Liver (tissue), 3 donors: ENCODE results near the gene CDC42BPB.

Experiments used
- EGR1 ChIP-seq, 2 donors: IDR thresholded peaks; 2 replicates each; pipeline ENCODE4 v1.6.1; 2016 to 2018; ENCODE audit warnings: antibody characterized with exemption in 2 of 2, low read depth in 2 of 2
- GABPA ChIP-seq, 2 donors: IDR thresholded peaks in 1 of 2; conservative IDR thresholded peaks in 1 of 2; 2 replicates each; pipeline ENCODE4 v1.6.1; 2016; ENCODE audit warnings: antibody characterized with exemption in 2 of 2, mild to moderate bottlenecking in 1 of 2, moderate library complexity in 1 of 2
- REST ChIP-seq: IDR thresholded peaks from 2 replicates; pipeline ENCODE4 v1.6.1; 2016; ENCODE audit warnings: antibody characterized with exemption, mild to moderate bottlenecking
- RXRA ChIP-seq, 2 donors: IDR thresholded peaks; 2 replicates each; pipeline ENCODE4 v1.6.1; 2017 to 2018; ENCODE audit warnings: antibody characterized with exemption in 2 of 2, mild to moderate bottlenecking in 1 of 2
- SP1 ChIP-seq: IDR thresholded peaks from 2 replicates; pipeline ENCODE4 v1.6.1; 2018; ENCODE audit warnings: antibody characterized with exemption, mild to moderate bottlenecking
- YY1 ChIP-seq: IDR thresholded peaks from 2 replicates; pipeline ENCODE4 v1.6.1; 2016; ENCODE audit warnings: antibody characterized with exemption, mild to moderate bottlenecking
- TF ChIP-seq, protein P1 (sequence below): fragments of 150-350 bp; IDR thresholded peaks from 2 replicates; pipeline ENCODE4 v1.5.1; 2017; ENCODE audit warnings: improper control_type of control experiment, low read depth, low read length; ENCODE audit not compliant: missing input control
- donor health status: healthy.
- donor health status: healthy.

DNA sequence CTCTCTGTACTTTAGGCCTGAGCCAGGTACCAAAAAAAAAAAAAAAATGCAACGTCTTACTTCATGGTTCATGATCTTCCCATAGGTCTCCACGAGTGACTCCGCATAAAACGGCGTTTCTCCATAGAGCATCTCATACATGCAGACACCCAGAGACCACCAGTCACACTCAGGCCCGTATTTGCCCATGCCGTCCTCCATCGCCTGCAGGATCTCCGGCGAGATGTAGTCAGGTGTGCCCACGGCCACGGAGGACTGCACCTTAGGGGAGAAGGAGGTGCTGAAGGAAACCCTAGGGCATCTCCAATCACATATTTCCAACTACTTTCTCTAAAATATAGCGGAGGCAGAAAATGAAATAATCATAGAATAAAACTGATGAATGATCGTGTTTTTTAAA is 73.9 kb downstream of the CDC42BPB start:
- TF ChIP-seq SP1: no peak
- TF ChIP-seq, protein P1, sequence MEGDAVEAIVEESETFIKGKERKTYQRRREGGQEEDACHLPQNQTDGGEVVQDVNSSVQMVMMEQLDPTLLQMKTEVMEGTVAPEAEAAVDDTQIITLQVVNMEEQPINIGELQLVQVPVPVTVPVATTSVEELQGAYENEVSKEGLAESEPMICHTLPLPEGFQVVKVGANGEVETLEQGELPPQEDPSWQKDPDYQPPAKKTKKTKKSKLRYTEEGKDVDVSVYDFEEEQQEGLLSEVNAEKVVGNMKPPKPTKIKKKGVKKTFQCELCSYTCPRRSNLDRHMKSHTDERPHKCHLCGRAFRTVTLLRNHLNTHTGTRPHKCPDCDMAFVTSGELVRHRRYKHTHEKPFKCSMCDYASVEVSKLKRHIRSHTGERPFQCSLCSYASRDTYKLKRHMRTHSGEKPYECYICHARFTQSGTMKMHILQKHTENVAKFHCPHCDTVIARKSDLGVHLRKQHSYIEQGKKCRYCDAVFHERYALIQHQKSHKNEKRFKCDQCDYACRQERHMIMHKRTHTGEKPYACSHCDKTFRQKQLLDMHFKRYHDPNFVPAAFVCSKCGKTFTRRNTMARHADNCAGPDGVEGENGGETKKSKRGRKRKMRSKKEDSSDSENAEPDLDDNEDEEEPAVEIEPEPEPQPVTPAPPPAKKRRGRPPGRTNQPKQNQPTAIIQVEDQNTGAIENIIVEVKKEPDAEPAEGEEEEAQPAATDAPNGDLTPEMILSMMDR: no peak
- TF ChIP-seq YY1: no peak
- no peak for TF ChIP-seq GABPA (IDR thresholded peaks at IDR 0.05 in 1 of 2, conservative IDR thresholded peaks at IDR 0.05 in 1 of 2)
- no peak for TF ChIP-seq RXRA (IDR thresholded peaks at IDR 0.05)
- no peak for TF ChIP-seq REST
- TF ChIP-seq EGR1 (IDR thresholded peaks at IDR 0.05; ENCODE audit: low read depth in 2 of 2): no peak
